ENCODE results near the gene LAD1.

The LAD1 gene

GRCh38 chr1:201405484-201405831 is 6.3 kb upstream of the LAD1 start:
- no peak overlapping the region for H3K4me3 ChIP-seq (ENCODE audit: low read length)
- TF ChIP-seq ZNF274 (IDR thresholded peaks at IDR 0.05; ENCODE audit: low read depth, low read length) = no peak

- no peak overlapping the region for H3K4me3 ChIP-seq (ENCODE audit: low read length)
- no peak for TF ChIP-seq ZNF274 (IDR thresholded peaks at IDR 0.05; ENCODE audit: low read depth, low read length)
These were observed 5.8 kb upstream of the LAD1 start for GRCh38 chr1:201404722-201405483.

GRCh38 chr1:201404055-201404454 is 4.9 kb upstream of the LAD1 start:
- no peak for TF ChIP-seq ZNF274 (IDR thresholded peaks at IDR 0.05; ENCODE audit: low read depth, low read length)
- no peak overlapping the region for H3K4me3 ChIP-seq (ENCODE audit: low read length)

- H3K4me3 ChIP-seq (ENCODE audit: low read length) = no peak overlapping the region
- no peak for TF ChIP-seq ZNF274 (IDR thresholded peaks at IDR 0.05; ENCODE audit: low read depth, low read length)
These were observed 4.2 kb upstream of the LAD1 start for GRCh38 chr1:201403359-201403758.

GRCh38 chr1:201401700-201402099 is 2.6 kb upstream of the LAD1 start:
- no peak for TF ChIP-seq ZNF274 (IDR thresholded peaks at IDR 0.05; ENCODE audit: low read depth, low read length)
- H3K4me3 ChIP-seq (ENCODE audit: low read length) = no peak overlapping the region

GRCh38 chr1:201400852-201401230 is 1.7 kb upstream of the LAD1 start:
- no peak for TF ChIP-seq ZNF274 (IDR thresholded peaks at IDR 0.05; ENCODE audit: low read depth, low read length)
- H3K4me3 ChIP-seq (ENCODE audit: low read length) = no peak overlapping the region

- H3K4me3 ChIP-seq (ENCODE audit: low read length) = no peak overlapping the region
- no peak for TF ChIP-seq ZNF274 (IDR thresholded peaks at IDR 0.05; ENCODE audit: low read depth, low read length)
These were observed 1.2 kb upstream of the LAD1 start for GRCh38 chr1:201400212-201400851.

- H3K4me3 ChIP-seq (ENCODE audit: low read length) = no peak overlapping the region
- TF ChIP-seq ZNF274 (IDR thresholded peaks at IDR 0.05; ENCODE audit: low read depth, low read length) = no peak
These were observed 415 bp upstream of the LAD1 start for GRCh38 chr1:201399352-201400126.

- H3K4me3 ChIP-seq (ENCODE audit: low read length) = no peak overlapping the region
- TF ChIP-seq ZNF274 (IDR thresholded peaks at IDR 0.05; ENCODE audit: low read depth, low read length) = no peak
These were observed 1.4 kb downstream of the LAD1 start for GRCh38 chr1:201397675-201398074.

- no peak overlapping the region for H3K4me3 ChIP-seq (ENCODE audit: low read length)
These were observed 2.2 kb downstream of the LAD1 start for GRCh38 chr1:201396861-201397464.

GRCh38 chr1:201395936-201396335 is 3.2 kb downstream of the LAD1 start:
- no peak for TF ChIP-seq ZNF274 (IDR thresholded peaks at IDR 0.05; ENCODE audit: low read depth, low read length)
- no peak overlapping the region for H3K4me3 ChIP-seq (ENCODE audit: low read length)

More at GRCh38 chr1:201396861-201397464, 2.2 kb downstream of the LAD1 start:
- no peak for TF ChIP-seq ZNF274 (IDR thresholded peaks at IDR 0.05; ENCODE audit: low read depth, low read length)

- H3K4me3 ChIP-seq (ENCODE audit: low read length) = no peak overlapping the region
These were observed 4.5 kb downstream of the LAD1 start for GRCh38 chr1:201394591-201394990.

GRCh38 chr1:201393076-201393475 is 6.0 kb downstream of the LAD1 start:
- no peak overlapping the region for H3K4me3 ChIP-seq (ENCODE audit: low read length)
- TF ChIP-seq ZNF274 (IDR thresholded peaks at IDR 0.05; ENCODE audit: low read depth, low read length) = no peak

More at GRCh38 chr1:201394591-201394990, 4.5 kb downstream of the LAD1 start:
- no peak for TF ChIP-seq ZNF274 (IDR thresholded peaks at IDR 0.05; ENCODE audit: low read depth, low read length)

Data from GM08714 (cell line).